ENCODE data around the gene SEZ6L. TPM values are rescaled to one million over a fixed set of nuclear protein-coding genes. Genes with fewer than 3 reads are reported as not detected.

SEZ6L gene
- total RNA-seq, 1 experiment from 2014 or later = 0.13 TPM

- Histone ChIP-seq H3K23me2 (ENCODE audit: insufficient read length, low read depth, low read length, poor library complexity, severe bottlenecking) (no peaks in the 10 kb centered on the region), H2BK12ac (ENCODE audit: insufficient read length, low read depth, low read length) (no peak overlapping the region), H2BK20ac (ENCODE audit: low read depth, low read length, poor library complexity, severe bottlenecking) (no peak overlapping the region), H2BK15ac (ENCODE audit: low read depth, low read length) (no peak overlapping the region), H3K14ac (ENCODE audit: insufficient read depth, low read length) (no peak overlapping the region), H2AFZ (ENCODE audit: low read length) (no peak overlapping the region), H4K8ac (replicated peaks; ENCODE audit: insufficient read length, low read depth, low read length) (no peak overlapping the region), H4K5ac (ENCODE audit: insufficient read length, low read depth, low read length) (no peak overlapping the region), H3T11ph (ENCODE audit: low read length) (no peak overlapping the region), H3K9me3 (ENCODE audit: control insufficient read depth, low read depth, low read length) (no peaks in the 10 kb centered on the region), H3K27ac (ENCODE audit: insufficient read length, low read depth, low read length) (no peak overlapping the region), H3K79me1 (ENCODE audit: insufficient read depth, low read depth, low read length, poor library complexity, severe bottlenecking) (no peaks in the 10 kb centered on the region), H3K27me3 (ENCODE audit: insufficient read depth, low read length) (no peaks in the 10 kb centered on the region), H4K20me1 (ENCODE audit: control insufficient read depth, insufficient read depth, insufficient read length) (no peaks in the 10 kb centered on the region), H3K23ac (ENCODE audit: insufficient read length, low read depth, low read length) (no peak overlapping the region), H3K56ac (ENCODE audit: insufficient read length, low read depth, low read length) (no peak overlapping the region), H3K18ac (ENCODE audit: insufficient read length, low read depth, low read length) (no peak overlapping the region), H3K4me1 (ENCODE audit: insufficient read depth, low read length) (no peaks in the 10 kb centered on the region), H2BK120ac (ENCODE audit: low read depth, low read length, poor library complexity, severe bottlenecking) (no peak overlapping the region), H3K9ac (ENCODE audit: extremely low read depth, insufficient read length, low read length) (no peak overlapping the region), H4K91ac (ENCODE audit: insufficient read length, low read depth, low read length) (no peak overlapping the region), H3K79me2 (ENCODE audit: insufficient read depth, low read length) (no peaks in the 10 kb centered on the region), H3K4ac (ENCODE audit: low read depth, low read length) (no peak overlapping the region), H2AK5ac (ENCODE audit: insufficient read length, low read length) (no peak overlapping the region), H2BK5ac (ENCODE audit: insufficient read length, low read length) (no peak overlapping the region), H3K4me2 (ENCODE audit: insufficient read depth, insufficient read length, low read length) (no peak overlapping the region)
- Mint-ChIP-seq H3K36me3 (ENCODE audit: insufficient read depth in 1 of 3, low read depth in 3 of 3) (no peaks in the 10 kb centered on the region), H3K4me1 (no peaks in the 10 kb centered on the region), H3K4me3 (no peak overlapping the region), H3K27me3 (ENCODE audit: low read depth) (peaks cover 41% of the 10 kb centered on the region), H3K27ac (no peak overlapping the region; a peak in 1 of 7 replicates), H3K9me3 (peaks cover 5 to 7% of the 10 kb centered on the region in 2 experiments; a peak in 2 of 5 replicates)
- no peak for TF ChIP-seq CTCF (conservative IDR thresholded peaks at IDR 0.05)
- DNase-seq = no peak
- WGBS (ENCODE audit: extremely low coverage, insufficient read length, low lambda C conversion rate) = no CpG with 5 or more reads among the region's 4 CpGs
These were observed 60.6 kb downstream of the SEZ6L start for GRCh38 chr22:26229910-26230309.
